A549 (cell line): ENCODE data around the gene EID2. TPM values are rescaled to one million over a fixed set of nuclear protein-coding genes. Genes with fewer than 3 reads are reported as not detected.

Source experiments
- ATAC-seq, 2 experiments: fragments of 200-7000 bp in 1 of 2; fragments of >200 bp in 1 of 2; cut with Nextera tagmentation in 1 of 2; cut with Tn5 transposase in 1 of 2; 3 replicates each; pipeline versions ENCODE4 v1.8.0 to v1.9.1; 2018 to 2020; ENCODE audit warnings: mild to moderate bottlenecking in 1 of 2, moderate library complexity in 1 of 2
- CTCF ChIA-PET: fragments of 300-600 bp; sonication (Branson Sonifier 250); formaldehyde crosslinking; extraction: SDS; loops from one replicate; lab custom pipeline; 2021; ENCODE audit warnings: antibody characterized with exemption, inconsistent platforms; lab: Yijun Ruan, JAX
- POLR2A ChIA-PET: fragments of 350-600 bp; formaldehyde crosslinking; extraction: SDS; loops from one replicate; lab custom pipeline; 2021; ENCODE audit warnings: antibody characterized with exemption, inconsistent platforms; lab: Yijun Ruan, JAX
- DNase-seq, 2 experiments: peaks; one replicate each; pipeline versions ENCODE4 v3.0.0 to v3.0.0-alpha.2; 2011 to 2016; ENCODE audit warnings: low read depth in 1 of 2, low spot score in 1 of 2
- FAIRE-seq: peaks from 2 replicates; lab custom pipeline; 2011; peaks lifted over from hg19 to GRCh38; lab: Jason Lieb, UNC
- H3K27ac ChIP-seq, 2 experiments: fragments of >200 bp; sonication (Bioruptor Twin); formaldehyde crosslinking; 3 replicates each; pipeline ENCODE4 v1.5.1; 2016 to 2017
- H3K4me1 ChIP-seq: fragments of >200 bp; sonication (Bioruptor Twin); formaldehyde crosslinking; 3 replicates; pipeline ENCODE4 v1.6.1; 2016
- H3K4me2 ChIP-seq: fragments of >200 bp; sonication (Bioruptor Twin); formaldehyde crosslinking; 3 replicates; pipeline ENCODE4 v1.6.1; 2016
- H3K4me3 ChIP-seq: fragments of >200 bp; sonication (Bioruptor Twin); formaldehyde crosslinking; 3 replicates; pipeline ENCODE4 v1.5.1; 2016
- H3K9me3 ChIP-seq: fragments of >200 bp; sonication (Bioruptor Twin); formaldehyde crosslinking; 3 replicates; pipeline ENCODE4 v1.6.1; 2016
- BHLHE40 ChIP-seq: IDR thresholded peaks from 2 replicates; pipeline ENCODE4 v1.6.1; 2012; ENCODE audit warnings: low read depth, low read length, inconsistent platforms
- CBX2 ChIP-seq: fragments of 200-600 bp; sonication (generic); IDR thresholded peaks from 2 replicates; pipeline ENCODE4 v1.6.1; 2016; ENCODE audit warnings: low read depth, mild to moderate bottlenecking, borderline replicate concordance
- CBX8 ChIP-seq: fragments of 200-600 bp; sonication (generic); IDR thresholded peaks from 2 replicates; pipeline ENCODE4 v1.6.1; 2016
- CHD4 ChIP-seq: fragments of 200-600 bp; sonication (generic); IDR thresholded peaks from 2 replicates; pipeline ENCODE4 v1.6.1; 2016; ENCODE audit warnings: antibody characterized with exemption, mild to moderate bottlenecking, borderline replicate concordance
- CTCF ChIP-seq: fragments of >200 bp; sonication (Bioruptor Twin); formaldehyde crosslinking; IDR thresholded peaks from 3 replicates; pipeline ENCODE4 v1.5.1; 2016
- EHF ChIP-seq: fragments of 250-450 bp; sonication (Bioruptor Pico); IDR thresholded peaks from 2 replicates; pipeline ENCODE4 v1.5.0; 2020; ENCODE audit warnings: mild to moderate bottlenecking
- EP300 ChIP-seq, 2 experiments: fragments of >200 bp; sonication (Bioruptor Twin); formaldehyde crosslinking; IDR thresholded peaks; 2 replicates in 1 of 2; 3 replicates in 1 of 2; pipeline ENCODE4 v1.6.1; 2016 to 2017
- ESRRA ChIP-seq: fragments of 150-350 bp; IDR thresholded peaks from 2 replicates; pipeline ENCODE4 v1.6.1; 2014; ENCODE audit warnings: mild to moderate bottlenecking, low read length, borderline replicate concordance
- FOSB ChIP-seq: fragments of 250-450 bp; sonication (Bioruptor Pico); IDR thresholded peaks from 2 replicates; pipeline ENCODE4 v1.5.0; 2020; ENCODE audit warnings: mild to moderate bottlenecking, moderate library complexity
- FOSL2 ChIP-seq, 2 experiments: fragments of 450-650 bp in 1 of 2; fragments of >200 bp in 1 of 2; sonication (Bioruptor Twin) in 1 of 2; formaldehyde crosslinking; IDR thresholded peaks; 2 replicates each; pipeline versions ENCODE4 v1.5.0 to v1.6.1; 2016 to 2020; ENCODE audit warnings: mild to moderate bottlenecking in 1 of 2, moderate library complexity in 1 of 2
- FOXS1 ChIP-seq: fragments of 250-450 bp; sonication (Bioruptor Pico); IDR thresholded peaks from 2 replicates; pipeline ENCODE4 v1.5.0; 2020; ENCODE audit warnings: mild to moderate bottlenecking, moderate library complexity
- HEYL ChIP-seq: fragments of 250-450 bp; sonication (Bioruptor Pico); IDR thresholded peaks from 2 replicates; pipeline ENCODE4 v1.8.0; 2021; ENCODE audit warnings: mild to moderate bottlenecking, moderate library complexity
- HOXA7 ChIP-seq: fragments of 250-450 bp; sonication (Bioruptor Pico); IDR thresholded peaks from 2 replicates; pipeline ENCODE4 v1.5.0; 2020; ENCODE audit warnings: mild to moderate bottlenecking, moderate library complexity
- HOXB5 ChIP-seq: fragments of 250-450 bp; sonication (Bioruptor Pico); IDR thresholded peaks from 2 replicates; pipeline ENCODE4 v1.5.0; 2020; ENCODE audit warnings: mild to moderate bottlenecking, moderate library complexity
- JUN ChIP-seq, 2 experiments: fragments of >200 bp; sonication (Bioruptor Twin); formaldehyde crosslinking; IDR thresholded peaks; 2 replicates in 1 of 2; 3 replicates in 1 of 2; pipeline ENCODE4 v1.6.1; 2016 to 2017
- JUNB ChIP-seq: fragments of >200 bp; sonication (Bioruptor Twin); formaldehyde crosslinking; IDR thresholded peaks from 2 replicates; pipeline ENCODE4 v1.6.1; 2016
- MAFK ChIP-seq: fragments of 450-650 bp; IDR thresholded peaks from 2 replicates; pipeline ENCODE4 v1.6.1; 2014; ENCODE audit not compliant: partially characterized antibody
- MAX ChIP-seq: IDR thresholded peaks from 2 replicates; pipeline ENCODE4 v1.6.1; 2012
- MAZ ChIP-seq: fragments of 150-350 bp; IDR thresholded peaks from 2 replicates; pipeline ENCODE4 v1.6.1; 2014; ENCODE audit warnings: antibody characterized with exemption, low read depth, low read length, borderline replicate concordance
- MYC ChIP-seq: IDR thresholded peaks from 2 replicates; pipeline ENCODE4 v1.6.1; 2012; ENCODE audit warnings: mild to moderate bottlenecking, inconsistent platforms, low read length, improper control_type of control experiment, borderline replicate concordance
- NR3C1 ChIP-seq: fragments of >200 bp; sonication (Bioruptor Twin); formaldehyde crosslinking; IDR thresholded peaks from 3 replicates; pipeline ENCODE4 v1.6.1; 2017
- POLR2A ChIP-seq: IDR thresholded peaks from 2 replicates; pipeline ENCODE4 v1.6.1; 2012; ENCODE audit warnings: mild to moderate bottlenecking, low read length
- RARB ChIP-seq: fragments of 250-450 bp; sonication (Bioruptor Pico); IDR thresholded peaks from 2 replicates; pipeline ENCODE4 v1.8.0; 2021; ENCODE audit warnings: mild to moderate bottlenecking, moderate library complexity
- RCOR1 ChIP-seq: fragments of 150-350 bp; IDR thresholded peaks from 2 replicates; pipeline ENCODE4 v1.6.1; 2014; ENCODE audit warnings: antibody characterized with exemption, low read length, low read depth
- REST ChIP-seq: fragments of 200-600 bp; sonication (generic); IDR thresholded peaks from 2 replicates; pipeline ENCODE4 v1.6.1; 2016; ENCODE audit warnings: antibody characterized with exemption, mild to moderate bottlenecking, moderate library complexity
- RFX5 ChIP-seq: fragments of 450-650 bp; IDR thresholded peaks from 2 replicates; pipeline ENCODE4 v1.7.1; 2014; ENCODE audit warnings: antibody characterized with exemption, mild to moderate bottlenecking, moderate library complexity
- RNF2 ChIP-seq: fragments of 200-600 bp; sonication (generic); IDR thresholded peaks from 2 replicates; pipeline ENCODE4 v1.6.1; 2016; ENCODE audit warnings: low read depth, mild to moderate bottlenecking, antibody characterized with exemption, moderate library complexity, borderline replicate concordance
- SREBF2 ChIP-seq: fragments of 450-650 bp; IDR thresholded peaks from 2 replicates; pipeline ENCODE4 v1.6.1; 2014; ENCODE audit warnings: mild to moderate bottlenecking, moderate library complexity
- TFCP2L1 ChIP-seq: fragments of 250-450 bp; sonication (Bioruptor Pico); IDR thresholded peaks from 2 replicates; pipeline ENCODE4 v1.5.0; 2021; ENCODE audit warnings: mild to moderate bottlenecking
- TP53 ChIP-seq: fragments of 250-450 bp; sonication (Bioruptor Pico); IDR thresholded peaks from 2 replicates; pipeline ENCODE4 v1.5.0; 2021; ENCODE audit warnings: mild to moderate bottlenecking, moderate library complexity
- USF2 ChIP-seq: fragments of 450-650 bp; IDR thresholded peaks from 2 replicates; pipeline ENCODE4 v1.6.1; 2014; ENCODE audit warnings: antibody characterized with exemption
- ZC3H11A ChIP-seq: fragments of 450-650 bp; IDR thresholded peaks from 2 replicates; pipeline ENCODE4 v1.6.1; 2014; ENCODE audit warnings: antibody characterized with exemption, mild to moderate bottlenecking
- WGBS: methylation state at CpG from one replicate; pipeline ENCODE4 v1.1.6; 2017; ENCODE audit errors: missing lambda C conversion rate; 5-methylcytosine and 5-hydroxymethylcytosine counted together
- polyA plus RNA-seq, 4 experiments: library from polyadenylated mRNA; depleted of rRNA in 3 of 4; stranded (reverse); fragments of >200 nt; fragmentation: RNase III in 1 of 4; extraction: RNeasy Plus Mini Kit Qiagen cat#74134 plus additional on column Dnase treatment in 1 of 4; gene quantifications; 2 replicates in 3 of 4; 3 replicates in 1 of 4; pipeline ENCODE4 v1.2.3, GENCODE V29; 2011 to 2017

Gene EID2
- polyA plus RNA-seq, 2 of the 4 experiments (the other 2 are of a cell fraction) = 26.1 to 53.0 TPM

GRCh38 chr19:39497701-39497995 is 42.3 kb downstream of the EID2 start (continued):
- TF ChIP-seq USF2 (no peak), MAX (no peak)
- TF ChIP-seq, all 56 proteins: peak for 0

GRCh38 chr19:39496063-39496462 is 43.9 kb downstream of the EID2 start:
- ChIA-PET CTCF (interaction anchor here (0.8 to 15.8 kb wide), 11 partner anchors 11 to 176 kb away, joined by 3 to 305 read pairs (median 5); partner anchors contain the start of genes EID2, EID2B, PLEKHG2 and TIMM50), POLR2A (interaction anchor here (1.5 kb wide), 1 partner anchor 16 kb away, joined by 4 read pairs; the partner anchor contains the start of gene TIMM50)
- FAIRE-seq (no peak), ATAC-seq (no peak), DNase-seq (no peak)
- Histone ChIP-seq H3K27ac (no peak overlapping the region), H3K4me1 (peaks cover 21% of the 10 kb centered on the region), H3K4me2 (no peak overlapping the region), H3K4me3 (no peak overlapping the region), H3K9me3 (no peaks in the 10 kb centered on the region)
- TF ChIP-seq USF2 (no peak), MAFK (no peak), RCOR1 (no peak), CHD4 (no peak), CTCF (no peak), JUN (IDR thresholded peaks at IDR 0.05) (no peak), POLR2A (no peak), TP53 (CRISPR knock-in tag) (no peak), JUNB (no peak), FOSB (CRISPR knock-in tag) (no peak), BHLHE40 (no peak), MYC (no peak), RNF2 (no peak), ESRRA (no peak), ZC3H11A (no peak), EP300 (IDR thresholded peaks at IDR 0.05) (no peak), RARB (no peak), FOXS1 (CRISPR knock-in tag) (no peak), MAZ (no peak)
- 55% methylated on average over 5 of the region's 5 CpGs for WGBS

- FAIRE-seq (no peak), DNase-seq (no peak), ATAC-seq (no peak)
- 88% methylated on average over 5 of the region's 5 CpGs for WGBS
- no peak overlapping the region for H3K4me3 ChIP-seq
- ChIA-PET CTCF (interaction anchor here (0.8 to 15.8 kb wide), 6 partner anchors 8 to 177 kb away, joined by 4 to 305 read pairs (median 18); partner anchors contain the start of gene EID2B), POLR2A (interaction anchor here (1.5 kb wide), 1 partner anchor 14 kb away, joined by 4 read pairs; the partner anchor contains the start of gene TIMM50)
- peaks cover 21% of the 10 kb centered on the region for H3K4me1 ChIP-seq
- no peaks in the 10 kb centered on the region for H3K9me3 ChIP-seq
- H3K4me2 ChIP-seq = no peak overlapping the region
- no peak overlapping the region for H3K27ac ChIP-seq
- TF ChIP-seq NR3C1 (no peak), RFX5 (no peak), POLR2A (no peak), TFCP2L1 (CRISPR knock-in tag) (no peak), HOXA7 (CRISPR knock-in tag) (no peak), MYC (no peak), REST (no peak), HOXB5 (no peak), EHF (CRISPR knock-in tag) (no peak), SREBF2 (no peak), CBX8 (no peak), HEYL (CRISPR knock-in tag) (no peak), FOSL2 (IDR thresholded peaks at IDR 0.05) (no peak), FOSL2 (CRISPR knock-in tag; IDR thresholded peaks at IDR 0.05) (no peak), CBX2 (no peak)
These were observed 45.3 kb downstream of the EID2 start for GRCh38 chr19:39494661-39495060.
